Measurements from ENCODE around the gene BNC2.

DNA sequence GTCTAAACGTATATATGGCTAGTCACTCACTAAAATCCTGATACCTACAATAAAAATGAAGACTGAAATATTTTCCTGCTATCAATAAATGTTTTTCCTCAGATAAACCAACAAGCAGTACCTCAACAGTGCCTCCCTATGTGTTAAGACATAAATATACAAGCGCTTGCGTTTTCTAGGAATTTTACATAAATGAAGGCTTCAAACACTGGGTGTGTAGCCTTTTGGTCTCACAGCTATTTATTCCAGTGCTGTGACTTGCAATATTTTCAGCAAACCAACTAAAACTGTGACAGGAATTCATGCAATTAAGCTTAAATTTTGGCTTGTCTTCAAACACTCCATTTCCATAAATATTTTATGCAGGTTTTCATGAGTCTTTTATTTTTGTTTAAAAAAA lies 437.0 kb downstream of the BNC2 start:
- TF ChIP-seq, protein P1, sequence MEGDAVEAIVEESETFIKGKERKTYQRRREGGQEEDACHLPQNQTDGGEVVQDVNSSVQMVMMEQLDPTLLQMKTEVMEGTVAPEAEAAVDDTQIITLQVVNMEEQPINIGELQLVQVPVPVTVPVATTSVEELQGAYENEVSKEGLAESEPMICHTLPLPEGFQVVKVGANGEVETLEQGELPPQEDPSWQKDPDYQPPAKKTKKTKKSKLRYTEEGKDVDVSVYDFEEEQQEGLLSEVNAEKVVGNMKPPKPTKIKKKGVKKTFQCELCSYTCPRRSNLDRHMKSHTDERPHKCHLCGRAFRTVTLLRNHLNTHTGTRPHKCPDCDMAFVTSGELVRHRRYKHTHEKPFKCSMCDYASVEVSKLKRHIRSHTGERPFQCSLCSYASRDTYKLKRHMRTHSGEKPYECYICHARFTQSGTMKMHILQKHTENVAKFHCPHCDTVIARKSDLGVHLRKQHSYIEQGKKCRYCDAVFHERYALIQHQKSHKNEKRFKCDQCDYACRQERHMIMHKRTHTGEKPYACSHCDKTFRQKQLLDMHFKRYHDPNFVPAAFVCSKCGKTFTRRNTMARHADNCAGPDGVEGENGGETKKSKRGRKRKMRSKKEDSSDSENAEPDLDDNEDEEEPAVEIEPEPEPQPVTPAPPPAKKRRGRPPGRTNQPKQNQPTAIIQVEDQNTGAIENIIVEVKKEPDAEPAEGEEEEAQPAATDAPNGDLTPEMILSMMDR (IDR thresholded peaks at IDR 0.05; ENCODE audit: insufficient read depth, low read length): no peak
- TF ChIP-seq POLR2AphosphoS5 (IDR thresholded peaks at IDR 0.05; ENCODE audit: low read depth): no peak
